ENCODE measurements around the gene SCUBE2. TPM values are rescaled to one million over a fixed set of nuclear protein-coding genes. Genes with fewer than 3 reads are reported as not detected.
"Not testable (repeated sequence)": the region's sequence is repeated elsewhere in the genome, so short reads cannot be mapped to it uniquely, and the experiment has no call there.

Gene SCUBE2
- total and polyA plus RNA-seq, 3 experiments from 2014 or later, result 0.47 TPM; not detected in 2

DNA sequence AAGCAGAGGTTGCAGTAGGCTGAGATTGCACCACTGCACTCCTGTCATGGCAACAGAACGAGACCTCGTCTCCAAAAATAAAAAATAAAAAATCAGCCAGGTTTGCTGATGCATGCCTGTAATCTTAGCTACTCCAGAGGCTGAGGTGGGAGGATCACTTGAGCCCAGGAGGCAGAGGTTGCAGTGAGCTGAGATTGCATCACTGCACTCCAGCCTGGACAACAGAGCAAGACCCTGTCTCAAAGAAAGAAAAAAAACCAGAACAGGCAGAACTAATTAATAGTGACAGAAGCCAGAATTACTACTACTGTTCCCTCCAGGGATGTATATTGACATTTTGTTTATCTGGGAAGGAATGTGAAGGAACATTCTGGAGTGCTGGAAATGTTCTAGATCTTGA, 7.1 kb upstream of the SCUBE2 start:
- H3K4me1 Mint-ChIP-seq; H3K4me1 ChIP-seq (ENCODE audit: insufficient read depth, low read length); POLR2A ChIA-PET; H3K27ac Mint-ChIP-seq; DNase-seq; H3K9me3 ChIP-seq (ENCODE audit: low read length); H3K4me3 ChIP-seq (ENCODE audit: low read length); H3K36me3 Mint-ChIP-seq; H3K4me3 Mint-ChIP-seq; CTCF ChIA-PET; H3K27me3 ChIP-seq (ENCODE audit: insufficient read depth, low read length, poor library complexity, severe bottlenecking); H3K36me3 ChIP-seq (ENCODE audit: insufficient read depth, low read length); H3K27ac ChIP-seq (ENCODE audit: low read depth, low read length); H3K9me3 Mint-ChIP-seq: not testable (repeated sequence)
- H3K27me3 Mint-ChIP-seq, result peaks cover 10 to 46% of the 10 kb centered on the region in 2 donors

DNA sequence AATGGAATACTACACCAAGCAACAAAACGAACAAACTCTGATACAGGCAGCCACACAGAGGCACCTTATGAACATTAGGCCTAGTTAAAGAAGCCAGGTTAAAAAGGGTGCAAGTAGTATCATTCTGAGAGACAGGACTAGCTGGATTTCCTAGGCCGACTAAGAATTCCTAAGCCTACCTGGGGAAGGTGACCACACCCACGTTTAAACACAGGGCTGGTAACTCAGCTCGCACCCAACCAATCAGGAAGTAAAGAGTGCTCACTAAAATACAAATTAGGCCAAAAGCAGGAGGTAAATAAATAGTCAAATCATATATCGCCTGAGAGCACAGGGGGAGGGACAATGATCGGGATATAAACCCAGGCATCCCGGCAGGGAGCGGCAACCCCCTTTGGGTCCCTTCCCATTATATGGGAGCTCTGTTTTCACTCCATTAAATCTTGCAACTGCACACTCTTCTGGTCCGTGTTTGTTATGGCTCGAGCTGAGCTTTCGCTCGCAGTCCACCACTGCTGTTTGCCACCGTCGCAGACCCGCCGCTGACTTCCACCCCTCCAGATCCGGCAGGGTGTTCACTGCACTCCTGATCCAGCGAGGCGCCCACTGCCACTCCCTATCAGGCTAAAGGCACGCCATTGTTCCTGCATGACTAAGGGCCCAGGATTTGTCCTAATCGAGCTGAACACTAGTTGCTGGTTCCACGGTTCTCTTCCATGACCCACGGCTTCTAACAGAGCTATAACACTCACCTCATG, 6.0 kb upstream of the SCUBE2 start:
- H3K9me3 Mint-ChIP-seq; H3K36me3 Mint-ChIP-seq; H3K27me3 ChIP-seq (ENCODE audit: insufficient read depth, low read length, poor library complexity, severe bottlenecking); POLR2A ChIA-PET; H3K36me3 ChIP-seq (ENCODE audit: insufficient read depth, low read length); H3K4me1 ChIP-seq (ENCODE audit: insufficient read depth, low read length); H3K27ac ChIP-seq (ENCODE audit: low read depth, low read length); H3K27ac Mint-ChIP-seq; H3K4me3 Mint-ChIP-seq; H3K4me3 ChIP-seq (ENCODE audit: low read length); H3K4me1 Mint-ChIP-seq; H3K9me3 ChIP-seq (ENCODE audit: low read length); DNase-seq: not testable (repeated sequence)
- CTCF ChIA-PET, result interaction anchor here (0.9 kb wide), 1 partner anchor 37 kb away, joined by 3 read pairs; no protein-coding TSS in a partner anchor
- H3K27me3 Mint-ChIP-seq, result peaks cover 19 to 57% of the 10 kb centered on the region in 2 donors

DNA sequence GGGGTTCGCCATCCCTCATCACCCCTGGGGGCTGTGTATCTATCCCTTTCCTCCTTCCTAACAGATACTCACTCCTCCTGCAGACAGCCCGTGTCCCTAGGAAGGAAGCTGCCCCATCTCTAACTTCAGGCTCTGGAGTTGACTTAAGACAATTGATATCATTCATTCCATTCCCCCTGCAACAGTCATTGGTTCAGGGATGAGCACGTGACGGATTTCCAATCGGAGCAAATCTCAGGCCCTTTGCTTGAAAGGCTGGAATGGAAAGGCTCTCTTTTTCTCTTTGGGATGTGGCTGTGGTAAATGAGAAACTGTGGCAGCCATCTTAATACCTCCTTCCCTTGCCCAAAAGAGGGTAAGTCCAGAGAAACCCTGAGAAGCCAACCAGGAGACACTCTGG, 5.0 kb upstream of the SCUBE2 start:
- H3K9me3 Mint-ChIP-seq, result no peaks in the 10 kb centered on the region
- POLR2A ChIA-PET, result no interaction called here
- Histone ChIP-seq H3K27me3 (ENCODE audit: insufficient read depth, low read length, poor library complexity, severe bottlenecking) (peaks cover 11% of the 10 kb centered on the region), H3K4me3 (ENCODE audit: low read length) (no peak overlapping the region), H3K4me1 (ENCODE audit: insufficient read depth, low read length) (no peaks in the 10 kb centered on the region), H3K36me3 (ENCODE audit: insufficient read depth, low read length) (no peaks in the 10 kb centered on the region), H3K9me3 (ENCODE audit: low read length) (no peaks in the 10 kb centered on the region), H3K27ac (ENCODE audit: low read depth, low read length) (no peak overlapping the region)
- peak overlapping the region in 1 of 8 donors; percentile 7 for H3K27ac Mint-ChIP-seq
- H3K4me1 Mint-ChIP-seq, result peaks cover 2 to 11% (median 5%) of the 10 kb centered on the region in 3 donors
- no peaks in the 10 kb centered on the region for H3K36me3 Mint-ChIP-seq
- H3K4me3 Mint-ChIP-seq, result no peak overlapping the region
- H3K27me3 Mint-ChIP-seq, result peaks cover 23 to 58% of the 10 kb centered on the region in 2 donors
- no peak for DNase-seq
- CTCF ChIA-PET, result interaction anchor here (0.7 to 0.9 kb wide), 2 partner anchors 36 to 489 kb away, joined by 3 read pairs; no protein-coding TSS in a partner anchor

DNA sequence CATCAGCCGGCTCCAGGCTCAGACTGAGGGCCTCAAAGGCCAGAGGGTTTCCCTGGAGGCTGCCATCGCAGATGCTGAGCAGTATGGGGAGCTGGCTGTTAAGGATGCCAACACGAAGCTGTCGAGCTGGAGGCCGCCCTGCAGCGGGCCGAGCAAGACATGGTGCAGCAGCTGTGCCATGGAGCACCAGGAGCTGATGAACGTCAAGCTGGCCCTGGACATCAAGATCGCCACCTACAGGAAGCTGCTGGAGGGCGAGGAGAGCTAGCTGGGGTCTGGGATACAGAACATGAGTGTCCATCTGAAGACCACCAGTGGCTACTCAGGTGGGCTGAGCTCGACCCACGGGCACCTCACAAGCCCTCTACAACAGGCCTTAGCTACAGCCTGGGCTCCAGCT, 4.0 kb upstream of the SCUBE2 start:
- H3K27me3 Mint-ChIP-seq, result peaks cover 26 to 55% of the 10 kb centered on the region in 2 donors
- Histone ChIP-seq H3K9me3 (ENCODE audit: low read length) (no peaks in the 10 kb centered on the region), H3K27ac (ENCODE audit: low read depth, low read length) (no peak overlapping the region), H3K27me3 (ENCODE audit: insufficient read depth, low read length, poor library complexity, severe bottlenecking) (peaks cover 11% of the 10 kb centered on the region), H3K36me3 (ENCODE audit: insufficient read depth, low read length) (no peaks in the 10 kb centered on the region), H3K4me1 (ENCODE audit: insufficient read depth, low read length) (no peaks in the 10 kb centered on the region), H3K4me3 (ENCODE audit: low read length) (no peak overlapping the region)
- DNase-seq, result no peak
- H3K9me3 Mint-ChIP-seq, result no peaks in the 10 kb centered on the region
- CTCF ChIA-PET, result no interaction called here
- no peak overlapping the region for H3K27ac Mint-ChIP-seq
- no peaks in the 10 kb centered on the region for H3K36me3 Mint-ChIP-seq
- peaks cover 2 to 15% (median 5%) of the 10 kb centered on the region in 3 donors for H3K4me1 Mint-ChIP-seq
- POLR2A ChIA-PET, result no interaction called here
- no peak overlapping the region for H3K4me3 Mint-ChIP-seq

- ChIA-PET CTCF (no interaction called here), POLR2A (no interaction called here)
- Histone ChIP-seq H3K36me3 (ENCODE audit: insufficient read depth, low read length) (no peaks in the 10 kb centered on the region), H3K4me1 (ENCODE audit: insufficient read depth, low read length) (no peaks in the 10 kb centered on the region), H3K4me3 (ENCODE audit: low read length) (no peak overlapping the region), H3K27ac (ENCODE audit: low read depth, low read length) (no peak overlapping the region), H3K9me3 (ENCODE audit: low read length) (no peaks in the 10 kb centered on the region), H3K27me3 (ENCODE audit: insufficient read depth, low read length, poor library complexity, severe bottlenecking) (peaks cover 16% of the 10 kb centered on the region)
- peaks cover 2 to 18% (median 5%) of the 10 kb centered on the region in 3 donors for H3K4me1 Mint-ChIP-seq
- H3K9me3 Mint-ChIP-seq, result no peaks in the 10 kb centered on the region
- H3K27me3 Mint-ChIP-seq, result peaks cover 35 to 62% of the 10 kb centered on the region in 2 donors
- H3K27ac Mint-ChIP-seq, result no peak overlapping the region
- no peak for DNase-seq
- no peaks in the 10 kb centered on the region for H3K36me3 Mint-ChIP-seq
- no peak overlapping the region for H3K4me3 Mint-ChIP-seq
These were observed 3.0 kb upstream of the SCUBE2 start for GRCh38 chr11:9094420-9094819.

GRCh38 chr11:9092853-9093778, 1.7 kb upstream of the SCUBE2 start:
- H3K27ac Mint-ChIP-seq, result no peak overlapping the region
- Histone ChIP-seq H3K36me3 (ENCODE audit: insufficient read depth, low read length) (no peaks in the 10 kb centered on the region), H3K4me3 (ENCODE audit: low read length) (no peak overlapping the region), H3K4me1 (ENCODE audit: insufficient read depth, low read length) (no peaks in the 10 kb centered on the region), H3K9me3 (ENCODE audit: low read length) (no peaks in the 10 kb centered on the region), H3K27ac (ENCODE audit: low read depth, low read length) (no peak overlapping the region), H3K27me3 (ENCODE audit: insufficient read depth, low read length, poor library complexity, severe bottlenecking) (peaks cover 16% of the 10 kb centered on the region)
- H3K9me3 Mint-ChIP-seq, result no peaks in the 10 kb centered on the region
- ChIA-PET POLR2A (no interaction called here), CTCF (interaction anchor here (0.6 to 0.8 kb wide), 2 partner anchors 150 to 413 kb away, joined by 3 to 4 read pairs; no protein-coding TSS in a partner anchor)
- peaks cover 37 to 74% of the 10 kb centered on the region in 2 donors for H3K27me3 Mint-ChIP-seq
- H3K4me1 Mint-ChIP-seq, result peaks cover 3 to 18% (median 5%) of the 10 kb centered on the region in 3 donors
- no peak for DNase-seq
- H3K4me3 Mint-ChIP-seq, result peak overlapping the region in 5 of 7 donors; percentile 5 to 61 (median 13)
- H3K36me3 Mint-ChIP-seq, result no peaks in the 10 kb centered on the region

GRCh38 chr11:9092072-9092471, 673 bp upstream of the SCUBE2 start:
- CTCF ChIA-PET, result no interaction called here
- POLR2A ChIA-PET, result no interaction called here
- Mint-ChIP-seq H3K27ac (peak overlapping the region in 1 of 8 donors; percentile 64), H3K36me3 (no peaks in the 10 kb centered on the region), H3K9me3 (no peaks in the 10 kb centered on the region), H3K4me3 (peak overlapping the region in 5 of 7 donors; percentile 3 to 85 (median 36)), H3K27me3 (peaks cover 37 to 80% of the 10 kb centered on the region in 2 donors), H3K4me1 (peaks cover 3 to 18% (median 5%) of the 10 kb centered on the region in 3 donors)
- H3K4me1 ChIP-seq (ENCODE audit: insufficient read depth, low read length), result no peaks in the 10 kb centered on the region
- H3K36me3 ChIP-seq (ENCODE audit: insufficient read depth, low read length), result no peaks in the 10 kb centered on the region
- peaks cover 16% of the 10 kb centered on the region for H3K27me3 ChIP-seq (ENCODE audit: insufficient read depth, low read length, poor library complexity, severe bottlenecking)
- no peak overlapping the region for H3K27ac ChIP-seq (ENCODE audit: low read depth, low read length)
- H3K9me3 ChIP-seq (ENCODE audit: low read length), result no peaks in the 10 kb centered on the region
- DNase-seq, result no peak
- no peak overlapping the region for H3K4me3 ChIP-seq (ENCODE audit: low read length)

- H3K4me3 ChIP-seq (ENCODE audit: low read length), result no peak overlapping the region
- peaks cover 16% of the 10 kb centered on the region for H3K27me3 ChIP-seq (ENCODE audit: insufficient read depth, low read length, poor library complexity, severe bottlenecking)
- DNase-seq, result no peak
- no peak overlapping the region for H3K27ac ChIP-seq (ENCODE audit: low read depth, low read length)
- H3K27ac Mint-ChIP-seq, result peak overlapping the region in 1 of 8 donors; percentile 61
- no peaks in the 10 kb centered on the region for H3K9me3 ChIP-seq (ENCODE audit: low read length)
- ChIA-PET POLR2A (no interaction called here), CTCF (no interaction called here)
- H3K36me3 Mint-ChIP-seq, result no peaks in the 10 kb centered on the region
- H3K27me3 Mint-ChIP-seq, result peaks cover 37 to 75% of the 10 kb centered on the region in 2 donors
- H3K36me3 ChIP-seq (ENCODE audit: insufficient read depth, low read length), result no peaks in the 10 kb centered on the region
- H3K4me1 Mint-ChIP-seq, result peaks cover 3 to 18% (median 5%) of the 10 kb centered on the region in 3 donors
- H3K4me3 Mint-ChIP-seq, result peak overlapping the region in 5 of 7 donors; percentile 20 to 55 (median 53)
- H3K9me3 Mint-ChIP-seq, result no peaks in the 10 kb centered on the region
- no peaks in the 10 kb centered on the region for H3K4me1 ChIP-seq (ENCODE audit: insufficient read depth, low read length)
These were observed 833 bp downstream of the SCUBE2 start for GRCh38 chr11:9090488-9091043.

Data from CD8-positive, alpha-beta memory T cell (primary cell).